Keratinocyte (primary cell): Measurements from ENCODE around the gene ZNF350. TPM values are rescaled to one million over a fixed set of nuclear protein-coding genes. Genes with fewer than 3 reads are reported as not detected.

Source experiments
- DNase-seq: peaks from one replicate; pipeline ENCODE4 v3.0.0-alpha.2; 2011; ENCODE audit warnings: low read depth, missing footprints, low spot score
- FAIRE-seq: peaks from 2 replicates; lab custom pipeline; 2011; peaks lifted over from hg19 to GRCh38; lab: Jason Lieb, UNC
- H2AFZ ChIP-seq: 2 replicates; pipeline ENCODE4 v1.6.0; 2012; ENCODE audit warnings: low read length, control low read depth, inconsistent platforms; ENCODE audit not compliant: control insufficient read depth
- H3K27ac ChIP-seq: 2 replicates; pipeline ENCODE4 v1.5.1; 2011; ENCODE audit warnings: low read length; ENCODE audit not compliant: control insufficient read depth, insufficient read depth
- H3K27me3 ChIP-seq: 3 replicates; pipeline ENCODE4 v1.6.0; 2011; ENCODE audit warnings: low read length; ENCODE audit not compliant: control insufficient read depth, insufficient read depth; ENCODE audit errors: extremely low read depth
- H3K36me3 ChIP-seq, 2 experiments: 2 replicates in 1 of 2; 3 replicates in 1 of 2; pipeline ENCODE4 v1.5.1; 2011; ENCODE audit warnings: low read length in 2 of 2, mild to moderate bottlenecking in 1 of 2; ENCODE audit not compliant: control insufficient read depth in 2 of 2, insufficient read depth in 2 of 2; ENCODE audit errors: extremely low read depth in 1 of 2
- H3K4me1 ChIP-seq: 3 replicates; pipeline ENCODE4 v1.5.1; 2011; ENCODE audit warnings: low read length; ENCODE audit not compliant: control insufficient read depth, insufficient read depth; ENCODE audit errors: extremely low read depth
- H3K4me2 ChIP-seq: 3 replicates; pipeline ENCODE4 v1.6.0; 2011; ENCODE audit warnings: low read depth, low read length; ENCODE audit not compliant: control insufficient read depth, insufficient read depth; ENCODE audit errors: extremely low read depth
- H3K4me3 ChIP-seq, 3 experiments: fragments of 200-600 bp in 1 of 3; sonication (generic) in 1 of 3; 2 replicates in 2 of 3; 3 replicates in 1 of 3; pipeline ENCODE4 v1.5.1; 2011 to 2016; ENCODE audit warnings: low read length in 3 of 3, mild to moderate bottlenecking in 3 of 3, control low read depth in 2 of 3, inconsistent platforms in 1 of 3, low read depth in 1 of 3, mixed read lengths in 1 of 3, mixed run types in 1 of 3, moderate library complexity in 1 of 3; ENCODE audit not compliant: control insufficient read depth in 2 of 3, insufficient read depth in 2 of 3; ENCODE audit errors: extremely low read depth in 1 of 3
- H3K79me2 ChIP-seq: 2 replicates; pipeline ENCODE4 v1.6.0; 2012; ENCODE audit warnings: low read length; ENCODE audit not compliant: control insufficient read depth, insufficient read depth
- H3K9ac ChIP-seq: 3 replicates; pipeline ENCODE4 v1.6.0; 2011; ENCODE audit warnings: low read length; ENCODE audit not compliant: control insufficient read depth, insufficient read depth; ENCODE audit errors: extremely low read depth
- H3K9me1 ChIP-seq: 3 replicates; pipeline ENCODE4 v1.6.0; 2011; ENCODE audit warnings: low read length; ENCODE audit not compliant: control insufficient read depth, insufficient read depth; ENCODE audit errors: extremely low read depth
- H3K9me3 ChIP-seq: 2 replicates; pipeline ENCODE4 v1.5.1; 2012; ENCODE audit warnings: low read depth, low read length; ENCODE audit not compliant: control insufficient read depth
- H4K20me1 ChIP-seq: 3 replicates; pipeline ENCODE4 v1.6.0; 2011; ENCODE audit warnings: low read length; ENCODE audit not compliant: control insufficient read depth, insufficient read depth; ENCODE audit errors: extremely low read depth
- EZH2 ChIP-seq: IDR thresholded peaks from one replicate; pipeline ENCODE4 v1.6.1; 2012; ENCODE audit warnings: inconsistent platforms, mild to moderate bottlenecking, low read length, moderate library complexity
- dilution Hi-C: fragments of 300-500 bp; cut with MboI; formaldehyde crosslinking; loops from one replicate; pipeline ENCODE4 v1.7.0; 2020; ENCODE audit warnings: low sequenced_read_pairs; ENCODE audit not compliant: extremely low pct_ligation_motif_present
- polyA plus RNA-seq, 5 experiments: library from polyadenylated mRNA; depleted of rRNA in 3 of 5; stranded (reverse) in 3 of 5; stranded (forward) in 1 of 5; unstranded in 1 of 5; fragments of >200 nt; gene quantifications; 1 replicate in 1 of 5; 2 replicates in 3 of 5; 3 replicates in 1 of 5; pipeline versions ENCODE4 v1.2.1 to v1.2.3, GENCODE V29; 2011 to 2012; ENCODE audit warnings: missing spikeins in 2 of 5, low read depth in 1 of 5, low replicate concordance in 1 of 5
- TF ChIP-seq, protein P1 (sequence below), 3 experiments: IDR thresholded peaks in 1 of 3; conservative IDR thresholded peaks in 1 of 3; optimal IDR thresholded peaks in 1 of 3; 2 replicates in 2 of 3; 3 replicates in 1 of 3; pipeline versions ENCODE3 to v1.5.1; 2011; ENCODE audit warnings: low read length in 3 of 3, mild to moderate bottlenecking in 3 of 3, moderate library complexity in 2 of 3, control low read depth in 1 of 3, inconsistent platforms in 1 of 3; ENCODE audit not compliant: insufficient read depth in 2 of 3; ENCODE audit errors: extremely low read depth in 1 of 3

Gene ZNF350
- polyA plus RNA-seq, 1 donor (not counting 4 experiments of a cell fraction or from before 2014, with no cell fraction given): 6.0 TPM

GRCh38 chr19:52010674-52011073 lies 24.0 kb upstream of the ZNF350 start:
- Histone ChIP-seq H3K79me2 (peaks cover 9% of the 10 kb centered on the region), H3K9me3 (no peaks in the 10 kb centered on the region), H3K4me2 (no peak overlapping the region), H3K4me3 (no peak overlapping the region), H3K9ac (no peak overlapping the region), H3K4me1 (no peaks in the 10 kb centered on the region), H3K9me1 (no peaks in the 10 kb centered on the region), H3K27ac (no peak overlapping the region), H4K20me1 (no peaks in the 10 kb centered on the region), H2AFZ (no peak overlapping the region), H3K27me3 (no peaks in the 10 kb centered on the region), H3K36me3 (peaks cover 0 to 5% of the 10 kb centered on the region in 2 experiments)
- DNase-seq (no peak), FAIRE-seq (no peak)
- no peak for TF ChIP-seq EZH2
- TF ChIP-seq, protein P1, sequence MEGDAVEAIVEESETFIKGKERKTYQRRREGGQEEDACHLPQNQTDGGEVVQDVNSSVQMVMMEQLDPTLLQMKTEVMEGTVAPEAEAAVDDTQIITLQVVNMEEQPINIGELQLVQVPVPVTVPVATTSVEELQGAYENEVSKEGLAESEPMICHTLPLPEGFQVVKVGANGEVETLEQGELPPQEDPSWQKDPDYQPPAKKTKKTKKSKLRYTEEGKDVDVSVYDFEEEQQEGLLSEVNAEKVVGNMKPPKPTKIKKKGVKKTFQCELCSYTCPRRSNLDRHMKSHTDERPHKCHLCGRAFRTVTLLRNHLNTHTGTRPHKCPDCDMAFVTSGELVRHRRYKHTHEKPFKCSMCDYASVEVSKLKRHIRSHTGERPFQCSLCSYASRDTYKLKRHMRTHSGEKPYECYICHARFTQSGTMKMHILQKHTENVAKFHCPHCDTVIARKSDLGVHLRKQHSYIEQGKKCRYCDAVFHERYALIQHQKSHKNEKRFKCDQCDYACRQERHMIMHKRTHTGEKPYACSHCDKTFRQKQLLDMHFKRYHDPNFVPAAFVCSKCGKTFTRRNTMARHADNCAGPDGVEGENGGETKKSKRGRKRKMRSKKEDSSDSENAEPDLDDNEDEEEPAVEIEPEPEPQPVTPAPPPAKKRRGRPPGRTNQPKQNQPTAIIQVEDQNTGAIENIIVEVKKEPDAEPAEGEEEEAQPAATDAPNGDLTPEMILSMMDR (optimal IDR thresholded peaks at IDR 0.05 in 1 of 3, IDR thresholded peaks at IDR 0.05 in 1 of 3, conservative IDR thresholded peaks at IDR 0.05 in 1 of 3; ENCODE audit: extremely low read depth in 1 of 3, insufficient read depth in 2 of 3, low read length in 3 of 3): no peak
- dilution Hi-C loops: no loop called here

DNA sequence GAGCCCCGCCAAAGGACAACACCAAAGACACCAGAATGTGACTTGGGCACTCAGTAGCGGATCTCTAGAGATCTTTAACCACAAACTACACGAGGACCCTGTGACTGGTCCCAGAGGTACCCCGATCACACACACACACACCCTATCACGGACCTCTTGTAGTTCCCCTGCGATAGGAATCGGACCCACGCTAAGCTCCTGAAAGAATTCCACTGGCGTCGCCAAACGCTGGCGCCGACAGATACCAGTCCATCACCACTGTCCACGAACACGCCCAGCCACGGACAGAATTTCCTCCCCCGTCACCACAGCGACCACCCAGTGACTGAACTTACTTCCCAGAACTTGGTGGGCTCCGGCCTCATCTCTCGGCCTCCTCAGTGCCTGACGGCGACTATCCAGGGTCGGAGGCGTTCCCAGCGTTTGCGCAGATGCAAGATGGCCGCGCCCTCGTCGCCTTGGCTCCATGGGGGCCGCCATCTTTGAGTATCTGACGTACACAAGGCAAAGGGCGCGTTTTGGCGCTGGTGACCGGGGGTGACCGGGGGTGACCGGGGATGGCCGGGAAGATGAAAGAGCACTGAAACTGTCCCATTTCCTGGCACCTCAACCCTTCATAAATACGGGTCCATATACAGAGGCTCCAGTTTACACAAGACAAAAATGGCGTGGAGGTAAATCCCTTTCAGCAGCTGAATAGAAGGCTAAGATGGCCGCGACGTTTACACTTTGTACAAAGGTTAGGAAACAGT lies 21.3 kb upstream of the ZNF350 start, which contains the start of gene ZNF615:
Gene ZNF615, minus strand, starts transcription at position 406 of the 752 bp plus-strand sequence. CDS start 4,500 bp downstream, outside the sequence.
- no peaks in the 10 kb centered on the region for H3K27me3 ChIP-seq
- dilution Hi-C loops: no loop called here
- H2AFZ ChIP-seq: peak within 1 kb of the TSS; percentile 100
- peak within 1 kb of the TSS; percentile 95 for H3K4me2 ChIP-seq
- H3K27ac ChIP-seq: peak within 1 kb of the TSS; percentile 89
- H3K79me2 ChIP-seq: peaks cover 12% of the 10 kb centered on the region
- no peak for DNase-seq
- H3K9me1 ChIP-seq: no peaks in the 10 kb centered on the region
- no peaks in the 10 kb centered on the region for H3K4me1 ChIP-seq
- peak within 1 kb of the TSS; percentile 87 for H3K9ac ChIP-seq
- peak within 1 kb of the TSS; percentile 75 to 99 (median 96) for H3K4me3 ChIP-seq
- peaks cover 0 to 4% of the 10 kb centered on the region in 2 experiments for H3K36me3 ChIP-seq
- no peaks in the 10 kb centered on the region for H4K20me1 ChIP-seq
- peak; percentile 78 for FAIRE-seq
- no peaks in the 10 kb centered on the region for H3K9me3 ChIP-seq
- TF ChIP-seq, protein P1 (optimal IDR thresholded peaks at IDR 0.05 in 1 of 3, IDR thresholded peaks at IDR 0.05 in 1 of 3, conservative IDR thresholded peaks at IDR 0.05 in 1 of 3; ENCODE audit: extremely low read depth in 1 of 3, insufficient read depth in 2 of 3, low read length in 3 of 3): no peak
- TF ChIP-seq EZH2: no peak
